ENCODE measurements around the gene SIVA1. TPM values are rescaled to one million over a fixed set of nuclear protein-coding genes. Genes with fewer than 3 reads are reported as not detected.

SIVA1 gene
- total and polyA plus RNA-seq, 8 donors = 29.1 to 136 (median 42.6) TPM

DNA sequence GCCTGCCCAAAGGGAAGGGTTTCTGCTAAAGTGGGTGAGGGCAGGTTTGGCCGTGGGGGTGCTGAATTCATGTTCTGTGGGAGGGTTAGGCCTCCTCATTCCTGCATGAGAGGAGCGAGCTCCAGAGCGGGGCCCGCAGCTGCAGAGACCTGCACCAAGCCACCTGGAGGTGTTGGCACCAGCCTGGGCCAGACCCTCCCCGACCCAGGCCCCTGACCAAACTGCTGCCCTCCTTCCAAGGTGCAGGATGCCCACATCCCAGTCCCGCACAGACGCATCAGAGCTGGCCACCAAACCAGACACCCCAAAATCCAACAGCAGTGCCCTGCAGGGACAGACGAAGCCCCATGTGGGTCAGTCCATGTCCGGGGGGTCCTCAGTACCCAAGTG, 18.4 kb upstream of the SIVA1 start:
- 90 to 94% methylated on average over 9 of the region's 9 CpGs for WGBS, 2 donors
- intact Hi-C loops (cut with DNase I) = no loop called here
- H3K4me3 ChIP-seq = no peak overlapping the region
- FAIRE-seq (no peak), DNase-seq (no peak), ATAC-seq (no peak)
- no peaks in the 10 kb centered on the region for H3K27me3 ChIP-seq
- no peaks in the 10 kb centered on the region for H3K9me3 ChIP-seq
- TF ChIP-seq, protein P1, sequence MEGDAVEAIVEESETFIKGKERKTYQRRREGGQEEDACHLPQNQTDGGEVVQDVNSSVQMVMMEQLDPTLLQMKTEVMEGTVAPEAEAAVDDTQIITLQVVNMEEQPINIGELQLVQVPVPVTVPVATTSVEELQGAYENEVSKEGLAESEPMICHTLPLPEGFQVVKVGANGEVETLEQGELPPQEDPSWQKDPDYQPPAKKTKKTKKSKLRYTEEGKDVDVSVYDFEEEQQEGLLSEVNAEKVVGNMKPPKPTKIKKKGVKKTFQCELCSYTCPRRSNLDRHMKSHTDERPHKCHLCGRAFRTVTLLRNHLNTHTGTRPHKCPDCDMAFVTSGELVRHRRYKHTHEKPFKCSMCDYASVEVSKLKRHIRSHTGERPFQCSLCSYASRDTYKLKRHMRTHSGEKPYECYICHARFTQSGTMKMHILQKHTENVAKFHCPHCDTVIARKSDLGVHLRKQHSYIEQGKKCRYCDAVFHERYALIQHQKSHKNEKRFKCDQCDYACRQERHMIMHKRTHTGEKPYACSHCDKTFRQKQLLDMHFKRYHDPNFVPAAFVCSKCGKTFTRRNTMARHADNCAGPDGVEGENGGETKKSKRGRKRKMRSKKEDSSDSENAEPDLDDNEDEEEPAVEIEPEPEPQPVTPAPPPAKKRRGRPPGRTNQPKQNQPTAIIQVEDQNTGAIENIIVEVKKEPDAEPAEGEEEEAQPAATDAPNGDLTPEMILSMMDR (IDR thresholded peaks at IDR 0.05) = no peak
- no peaks in the 10 kb centered on the region for H3K36me3 ChIP-seq
- H3K4me1 ChIP-seq = no peaks in the 10 kb centered on the region
- no peak overlapping the region for H3K27ac ChIP-seq

GRCh38 chr14:104734991-104735779, 17.8 kb upstream of the SIVA1 start:
- Histone ChIP-seq H3K27ac (peak overlapping the region in 1 of 4 donors; percentile 29), H3K4me1 (no peaks in the 10 kb centered on the region), H3K4me3 (no peak overlapping the region), H3K36me3 (no peaks in the 10 kb centered on the region), H3K9me3 (no peaks in the 10 kb centered on the region), H3K27me3 (no peaks in the 10 kb centered on the region)
- WGBS, 2 donors = 82% methylated on average over 31 of the region's 31 CpGs
- DNase-seq (no peak), FAIRE-seq (no peak), ATAC-seq (peak in 1 of 4 donors; percentile 4)
- intact Hi-C loops (cut with DNase I) = no loop called here
- TF ChIP-seq, protein P1 (IDR thresholded peaks at IDR 0.05) = no peak

DNA sequence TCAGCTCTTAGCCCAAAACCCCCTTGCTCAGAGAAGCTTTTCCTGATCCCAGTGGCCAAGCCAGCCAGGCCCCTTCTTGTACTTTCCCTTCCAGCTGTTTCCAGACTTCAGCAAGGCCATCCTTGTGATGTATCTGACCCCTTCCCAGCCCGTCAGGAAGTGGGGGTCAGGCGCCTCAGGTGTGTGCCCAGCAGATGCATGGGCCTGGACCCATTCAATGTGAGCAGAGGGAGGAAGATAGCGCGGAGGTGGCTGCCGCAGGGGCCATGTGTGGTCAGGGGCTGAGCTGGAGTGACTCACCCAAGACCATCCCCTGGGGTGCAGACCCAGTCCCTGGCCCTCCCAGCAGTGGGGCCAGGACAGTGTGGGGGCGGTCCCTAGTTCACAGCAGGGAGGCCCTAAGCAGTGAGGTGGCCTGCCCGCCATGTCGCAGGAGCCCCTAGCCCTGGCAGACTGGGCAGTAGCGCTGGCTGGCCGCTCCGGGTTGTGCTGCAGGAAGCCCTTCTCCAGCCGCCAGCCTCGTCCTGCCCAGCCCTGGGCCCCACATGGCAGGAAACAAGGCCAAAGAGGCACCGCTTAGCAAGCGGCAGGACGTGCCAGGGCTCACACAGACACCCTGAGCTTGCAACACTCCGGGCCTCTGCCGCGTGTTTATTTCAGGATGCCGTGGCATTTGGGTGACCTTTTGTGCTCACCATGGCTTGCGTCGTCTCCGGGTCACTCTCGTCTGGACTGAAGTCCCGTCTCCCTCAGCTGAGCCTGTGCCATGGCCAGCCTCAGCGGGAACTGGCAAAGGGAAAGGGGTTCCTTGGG, 16.9 kb upstream of the SIVA1 start:
- Histone ChIP-seq H3K4me3 (no peak overlapping the region), H3K27ac (peak overlapping the region in 1 of 4 donors; percentile 29), H3K27me3 (no peaks in the 10 kb centered on the region), H3K9me3 (no peaks in the 10 kb centered on the region), H3K36me3 (no peaks in the 10 kb centered on the region), H3K4me1 (no peaks in the 10 kb centered on the region)
- TF ChIP-seq, protein P1 (IDR thresholded peaks at IDR 0.05) = no peak
- FAIRE-seq (no peak), DNase-seq (no peak), ATAC-seq (peak in 3 of 4 donors; percentile 41 to 71 (median 46))
- intact Hi-C loops (cut with DNase I) = no loop called here
- 74 to 77% methylated on average over 24 to 26 of the region's 26 CpGs for WGBS, 2 donors

DNA sequence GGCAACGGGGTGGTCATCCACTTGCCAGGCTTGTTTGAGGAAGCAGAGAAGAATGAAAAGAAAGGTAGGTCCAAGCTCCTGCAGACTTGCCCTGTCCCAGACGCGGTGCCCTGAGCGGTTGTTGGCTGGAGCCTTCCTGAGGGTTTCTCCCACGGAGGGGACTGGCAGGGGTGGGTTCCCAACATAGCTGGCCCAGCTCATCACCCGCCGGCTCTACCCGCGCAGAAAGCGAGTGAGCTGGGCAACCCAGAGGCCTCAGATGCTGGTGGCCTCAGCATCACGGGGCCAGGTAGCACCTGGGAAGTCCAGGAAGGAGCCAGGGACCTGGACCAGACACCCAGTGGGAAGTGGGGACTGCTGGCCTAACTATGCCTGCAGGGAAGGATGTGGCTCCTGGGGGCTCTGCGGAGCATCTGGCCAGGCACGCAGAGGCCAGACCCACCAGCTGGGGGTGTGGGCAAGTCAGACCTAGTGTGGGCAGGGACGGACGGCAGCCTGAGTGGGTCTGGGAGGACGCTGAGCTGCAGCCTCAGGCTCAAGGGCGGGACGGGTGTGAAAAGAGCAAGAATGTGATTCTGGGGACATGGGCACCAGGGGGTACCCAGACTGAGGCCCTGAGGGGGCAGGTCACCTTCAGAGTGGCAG, 14.4 kb upstream of the SIVA1 start:
- intact Hi-C loops (cut with DNase I) = no loop called here
- H3K9me3 ChIP-seq = no peaks in the 10 kb centered on the region
- no peaks in the 10 kb centered on the region for H3K36me3 ChIP-seq
- no peak overlapping the region for H3K4me3 ChIP-seq
- FAIRE-seq (no peak), ATAC-seq (no peak), DNase-seq (peak in 1 of 6 donors; percentile 59)
- H3K27me3 ChIP-seq = no peaks in the 10 kb centered on the region
- TF ChIP-seq, protein P1 (IDR thresholded peaks at IDR 0.05) = no peak
- no peak overlapping the region for H3K27ac ChIP-seq
- WGBS, 2 donors = 92 to 94% methylated on average over 18 of the region's 18 CpGs
- H3K4me1 ChIP-seq = no peaks in the 10 kb centered on the region
